ENCODE measurements around the gene PRSS22.

- TF ChIP-seq CTCF (IDR thresholded peaks at IDR 0.05) (no peak), POLR2A (IDR thresholded peaks at IDR 0.05) (no peak)
These were observed 38.6 kb upstream of the PRSS22 start for GRCh38 chr16:2896480-2897010.
